SU-DHL-6 (cell line): Measurements from ENCODE around the gene CABCOCO1.

Experiments
- H2AFZ ChIP-seq: fragments of 200-600 bp; sonication (generic); 2 replicates; pipeline ENCODE4 v1.6.1; 2014; ENCODE audit warnings: low read depth, mild to moderate bottlenecking, moderate library complexity, mixed read lengths, antibody characterized with exemption, low read length; ENCODE audit not compliant: severe bottlenecking
- H3F3A ChIP-seq: fragments of 200-600 bp; shearing (Covaris generic); 2 replicates; pipeline ENCODE4 v1.6.0; 2016; ENCODE audit warnings: antibody characterized with exemption, mild to moderate bottlenecking; ENCODE audit not compliant: insufficient read depth
- H3K27ac ChIP-seq: fragments of 200-600 bp; sonication (generic); 2 replicates; pipeline ENCODE4 v1.5.1; 2016; ENCODE audit warnings: low read depth, mild to moderate bottlenecking, low read length, moderate library complexity, mixed read lengths
- H3K27me3 ChIP-seq: fragments of 200-600 bp; sonication (generic), shearing (Covaris generic); 2 replicates; pipeline ENCODE4 v1.6.0; 2014; ENCODE audit warnings: mild to moderate bottlenecking, low read length
- H3K36me3 ChIP-seq: fragments of 200-600 bp; sonication (generic); 2 replicates; pipeline ENCODE4 v1.6.1; 2014; ENCODE audit warnings: mild to moderate bottlenecking, low read length, mixed read lengths
- H3K4me2 ChIP-seq: fragments of 300-600, 200-600 bp; shearing (Covaris generic), sonication (generic); 2 replicates; pipeline ENCODE4 v1.6.0; 2014; ENCODE audit warnings: low read length, low read depth, mild to moderate bottlenecking; ENCODE audit not compliant: poor library complexity, severe bottlenecking
- H3K4me3 ChIP-seq: fragments of 200-600 bp; sonication (generic); 2 replicates; pipeline ENCODE4 v1.5.1; 2014; ENCODE audit warnings: antibody characterized with exemption, low read length, mild to moderate bottlenecking, mixed read lengths; ENCODE audit not compliant: insufficient read depth, poor library complexity, severe bottlenecking
- H3K79me2 ChIP-seq: fragments of 200-600 bp; sonication (generic); 2 replicates; pipeline ENCODE4 v1.6.1; 2014; ENCODE audit warnings: mild to moderate bottlenecking, low read length, moderate library complexity; ENCODE audit not compliant: insufficient read depth
- H3K9ac ChIP-seq: fragments of 200-600 bp; sonication (generic); 2 replicates; pipeline ENCODE4 v1.7.0; 2014; ENCODE audit warnings: mild to moderate bottlenecking, low read length
- H3K9me2 ChIP-seq: fragments of 200-600 bp; sonication (generic); replicated peaks from 2 replicates; pipeline ENCODE4 v1.6.1; 2014; ENCODE audit warnings: low read length; ENCODE audit not compliant: insufficient read depth
- H3K9me3 ChIP-seq: fragments of 200-600 bp; sonication (generic); 2 replicates; pipeline ENCODE4 v1.6.1; 2014; ENCODE audit warnings: low read length, mixed read lengths; ENCODE audit not compliant: insufficient read depth
- H4K20me1 ChIP-seq: fragments of 200-600 bp; sonication (generic); 2 replicates; pipeline ENCODE4 v1.6.1; 2014; ENCODE audit warnings: low read depth, mild to moderate bottlenecking, antibody characterized with exemption, low read length, moderate library complexity, mixed read lengths
- CTCF ChIP-seq: fragments of 200-600 bp; sonication (generic); IDR thresholded peaks from one replicate; pipeline ENCODE4 v1.5.1; 2017; ENCODE audit warnings: antibody characterized with exemption, mild to moderate bottlenecking, low read length, moderate library complexity; ENCODE audit not compliant: insufficient read depth, poor library complexity, severe bottlenecking
- EZH2phosphoT487 ChIP-seq: fragments of 200-600 bp; sonication (generic), shearing (Covaris generic); conservative IDR thresholded peaks from 2 replicates; pipeline ENCODE4 v1.6.1; 2018; ENCODE audit warnings: mild to moderate bottlenecking, antibody characterized with exemption, low read length, moderate library complexity, mixed read lengths

Gene CABCOCO1

DNA sequence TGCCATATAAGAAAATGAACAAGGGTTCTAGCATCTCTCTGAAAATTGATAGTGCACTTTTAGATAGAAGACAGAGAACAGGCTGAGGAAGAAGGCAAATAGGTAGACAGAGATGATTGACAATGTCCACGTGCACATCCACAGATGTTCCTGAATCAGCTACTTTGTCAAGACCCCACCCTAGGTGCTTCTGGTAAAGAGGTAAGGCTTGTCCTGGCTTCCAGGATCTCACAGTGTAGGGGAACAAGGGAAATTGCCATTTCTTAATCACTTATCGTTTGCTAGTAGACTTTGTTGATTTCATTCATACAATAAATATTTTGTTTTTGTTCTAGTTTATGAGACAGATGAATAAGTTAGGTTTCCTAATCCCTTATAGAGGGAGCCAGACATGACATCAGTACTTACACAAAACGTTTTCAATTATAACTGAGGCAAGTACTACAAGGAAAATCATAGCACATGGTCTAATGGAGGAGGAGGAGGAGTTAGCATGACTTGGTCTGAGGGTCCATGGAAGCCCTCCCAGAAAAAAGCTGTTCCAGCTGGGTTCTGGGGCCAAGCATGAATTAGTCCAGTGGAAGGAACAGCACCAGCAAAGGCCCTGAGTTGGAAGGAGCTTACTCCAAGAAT, 122.9 kb downstream of the CABCOCO1 start:
- no peaks in the 10 kb centered on the region for H3K9me2 ChIP-seq
- no peak overlapping the region for H3K27ac ChIP-seq
- H3K4me2 ChIP-seq: no peak overlapping the region
- H2AFZ ChIP-seq: no peak overlapping the region
- no peaks in the 10 kb centered on the region for H3K79me2 ChIP-seq
- H3K9ac ChIP-seq: no peak overlapping the region
- H3K4me3 ChIP-seq: no peak overlapping the region
- no peaks in the 10 kb centered on the region for H3K27me3 ChIP-seq
- H4K20me1 ChIP-seq: no peaks in the 10 kb centered on the region
- no peaks in the 10 kb centered on the region for H3F3A ChIP-seq
- TF ChIP-seq CTCF: no peak
- no peak for TF ChIP-seq EZH2phosphoT487
- no peaks in the 10 kb centered on the region for H3K36me3 ChIP-seq
- H3K9me3 ChIP-seq: no peaks in the 10 kb centered on the region

DNA sequence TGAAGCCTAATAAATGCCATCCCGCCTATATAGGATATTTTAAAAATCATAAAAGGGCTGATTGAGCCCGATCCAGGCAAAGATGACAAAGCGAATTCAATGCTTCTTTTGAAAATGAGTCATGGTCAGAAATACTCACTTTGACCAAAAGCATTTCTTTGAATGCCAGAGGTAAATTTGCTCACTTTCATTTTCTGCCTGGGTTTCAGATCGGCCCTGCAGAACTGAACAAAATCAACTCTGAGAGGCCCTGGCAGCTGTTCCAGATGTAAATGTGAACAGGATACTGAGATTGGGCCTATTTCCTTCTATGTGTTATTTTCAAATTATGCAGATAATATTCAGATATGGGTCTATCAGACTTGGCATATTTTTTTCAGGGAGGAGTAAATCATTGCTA, 124.0 kb downstream of the CABCOCO1 start:
- no peak overlapping the region for H3K4me3 ChIP-seq
- no peak overlapping the region for H3K9ac ChIP-seq
- TF ChIP-seq EZH2phosphoT487 (no peak), CTCF (no peak)
- H3K79me2 ChIP-seq: no peaks in the 10 kb centered on the region
- no peaks in the 10 kb centered on the region for H3K9me3 ChIP-seq
- H2AFZ ChIP-seq: no peak overlapping the region
- H3K27me3 ChIP-seq: no peaks in the 10 kb centered on the region
- H3K4me2 ChIP-seq: no peak overlapping the region
- H3F3A ChIP-seq: no peaks in the 10 kb centered on the region
- H3K9me2 ChIP-seq: no peaks in the 10 kb centered on the region
- no peak overlapping the region for H3K27ac ChIP-seq
- no peaks in the 10 kb centered on the region for H3K36me3 ChIP-seq
- H4K20me1 ChIP-seq: no peaks in the 10 kb centered on the region

DNA sequence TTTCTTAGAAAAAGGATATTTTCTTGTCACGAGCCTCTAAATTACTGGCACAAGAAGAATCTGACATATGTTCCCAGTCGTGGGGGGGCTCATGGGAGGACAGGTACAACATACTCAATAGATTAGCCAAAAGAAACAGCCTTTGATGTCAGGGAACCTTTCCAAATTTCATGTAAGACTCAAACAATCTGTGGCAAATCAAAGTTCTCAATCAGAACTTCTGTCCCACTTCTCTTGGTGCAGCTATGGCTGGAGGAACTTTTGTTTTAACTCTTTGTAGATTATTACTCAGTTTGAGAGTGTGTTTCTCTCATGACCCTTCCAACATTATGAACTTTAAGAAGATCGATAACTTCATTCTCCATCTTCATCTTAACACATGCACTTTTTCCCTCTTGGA, 124.4 kb downstream of the CABCOCO1 start:
- H4K20me1 ChIP-seq: no peaks in the 10 kb centered on the region
- H3K36me3 ChIP-seq: no peaks in the 10 kb centered on the region
- H3K9me3 ChIP-seq: no peaks in the 10 kb centered on the region
- no peak overlapping the region for H3K9ac ChIP-seq
- H3K27me3 ChIP-seq: no peaks in the 10 kb centered on the region
- no peaks in the 10 kb centered on the region for H3K9me2 ChIP-seq
- H3K4me3 ChIP-seq: no peak overlapping the region
- no peak overlapping the region for H3K27ac ChIP-seq
- H3F3A ChIP-seq: no peaks in the 10 kb centered on the region
- TF ChIP-seq CTCF: no peak
- no peak for TF ChIP-seq EZH2phosphoT487
- no peak overlapping the region for H3K4me2 ChIP-seq
- H3K79me2 ChIP-seq: no peaks in the 10 kb centered on the region
- no peak overlapping the region for H2AFZ ChIP-seq
